Breast epithelium (tissue), 4 donors: ENCODE data around the gene PRKAR1B. TPM values are rescaled to one million over a fixed set of nuclear protein-coding genes. Genes with fewer than 3 reads are reported as not detected.

Experiments
- DNase-seq, 2 donors: peaks; one replicate each; pipeline ENCODE4 v3.0.0-alpha.2; 2019; ENCODE audit warnings: low spot score in 2 of 2
- H3K27ac ChIP-seq, 2 donors: fragments of 200-600 bp; sonication (generic) in 1 of 2; one replicate each; pipeline ENCODE4 v1.5.1; 2016 to 2019; ENCODE audit warnings: mild to moderate bottlenecking in 1 of 2
- H3K27me3 ChIP-seq, 2 donors: fragments of 200-600 bp; sonication (generic) in 1 of 2; one replicate each; pipeline versions ENCODE4 v1.5.1 to v1.6.0; 2017 to 2019; ENCODE audit warnings: control low read depth in 1 of 2, mild to moderate bottlenecking in 1 of 2
- H3K36me3 ChIP-seq: fragments of 200-600 bp; one replicate; pipeline ENCODE4 v1.5.1; 2019
- H3K4me1 ChIP-seq, 2 donors: fragments of 200-600 bp; sonication (generic); one replicate each; pipeline ENCODE4 v1.5.1; 2016 to 2019; ENCODE audit warnings: control low read depth in 1 of 2
- H3K4me3 ChIP-seq, 3 donors: fragments of 200-600 bp; sonication (generic); 1 replicate in 2 of 3; 2 replicates in 1 of 3; pipeline ENCODE4 v1.5.1; 2016 to 2019; ENCODE audit warnings: mild to moderate bottlenecking in 3 of 3, moderate library complexity in 2 of 3
- H3K9me3 ChIP-seq, 2 donors: fragments of 200-600 bp; sonication (generic) in 1 of 2; one replicate each; pipeline ENCODE4 v1.5.1; 2016 to 2019; ENCODE audit warnings: control low read depth in 1 of 2
- POLR2A ChIP-seq: fragments of 450-650 bp; IDR thresholded peaks from one replicate; pipeline ENCODE4 v1.6.1; 2016; ENCODE audit warnings: antibody characterized with exemption, mild to moderate bottlenecking, moderate library complexity
- POLR2AphosphoS5 ChIP-seq, 3 donors: sonication (generic); formaldehyde crosslinking; IDR thresholded peaks; one replicate each; pipeline ENCODE4 v1.6.1; 2017; ENCODE audit warnings: antibody characterized with exemption in 3 of 3
- intact Hi-C: fragments of 100-400 bp; cut with DNase I; formaldehyde crosslinking; loops from one replicate; pipeline ENCODE4 v1.15.1; 2023; ENCODE audit warnings: low total_unique reads
- total RNA-seq, 3 donors: library from RNA; depleted of rRNA; stranded (reverse); fragments of >200 nt; gene quantifications; one replicate each; pipeline ENCODE4 v1.1.0, GENCODE V29; 2016
- TF ChIP-seq, protein P1 (sequence below), 3 donors: fragments of 450-650 bp; IDR thresholded peaks; one replicate each; pipeline ENCODE4 v1.5.1; 2016 to 2017; ENCODE audit warnings: antibody characterized with exemption in 3 of 3, mild to moderate bottlenecking in 3 of 3, moderate library complexity in 3 of 3

PRKAR1B gene
- total RNA-seq, 3 donors from 2014 or later = 3.7 to 10.5 (median 7.9) TPM

DNA sequence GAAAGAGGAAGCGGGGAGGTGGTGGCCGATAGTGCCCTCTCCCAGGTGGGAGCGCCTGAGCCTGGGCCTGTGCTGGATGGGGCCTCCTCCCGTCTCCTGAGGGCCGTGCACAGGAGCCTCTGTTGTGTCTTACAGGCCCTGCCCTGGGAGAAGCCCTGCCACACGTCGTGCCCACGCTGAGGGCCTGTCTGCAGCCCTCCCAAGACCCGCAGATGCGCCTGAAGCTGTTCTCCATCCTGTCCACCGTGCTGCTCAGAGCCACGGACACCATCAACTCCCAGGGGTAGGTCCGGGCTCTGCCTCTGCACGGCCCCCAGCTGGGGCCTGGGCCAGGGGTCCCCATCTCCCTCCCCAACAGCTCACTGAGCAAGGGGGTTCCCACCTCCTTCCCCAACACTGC lies 43.3 kb upstream of the PRKAR1B start:
- Histone ChIP-seq H3K4me3 (no peak overlapping the region), H3K36me3 (no peaks in the 10 kb centered on the region), H3K27ac (peak overlapping the region in 1 of 2 donors; percentile 80), H3K27me3 (no peaks in the 10 kb centered on the region), H3K4me1 (no peaks in the 10 kb centered on the region), H3K9me3 (no peaks in the 10 kb centered on the region)
- no peak for TF ChIP-seq POLR2AphosphoS5 (IDR thresholded peaks at IDR 0.05)
- TF ChIP-seq, protein P1, sequence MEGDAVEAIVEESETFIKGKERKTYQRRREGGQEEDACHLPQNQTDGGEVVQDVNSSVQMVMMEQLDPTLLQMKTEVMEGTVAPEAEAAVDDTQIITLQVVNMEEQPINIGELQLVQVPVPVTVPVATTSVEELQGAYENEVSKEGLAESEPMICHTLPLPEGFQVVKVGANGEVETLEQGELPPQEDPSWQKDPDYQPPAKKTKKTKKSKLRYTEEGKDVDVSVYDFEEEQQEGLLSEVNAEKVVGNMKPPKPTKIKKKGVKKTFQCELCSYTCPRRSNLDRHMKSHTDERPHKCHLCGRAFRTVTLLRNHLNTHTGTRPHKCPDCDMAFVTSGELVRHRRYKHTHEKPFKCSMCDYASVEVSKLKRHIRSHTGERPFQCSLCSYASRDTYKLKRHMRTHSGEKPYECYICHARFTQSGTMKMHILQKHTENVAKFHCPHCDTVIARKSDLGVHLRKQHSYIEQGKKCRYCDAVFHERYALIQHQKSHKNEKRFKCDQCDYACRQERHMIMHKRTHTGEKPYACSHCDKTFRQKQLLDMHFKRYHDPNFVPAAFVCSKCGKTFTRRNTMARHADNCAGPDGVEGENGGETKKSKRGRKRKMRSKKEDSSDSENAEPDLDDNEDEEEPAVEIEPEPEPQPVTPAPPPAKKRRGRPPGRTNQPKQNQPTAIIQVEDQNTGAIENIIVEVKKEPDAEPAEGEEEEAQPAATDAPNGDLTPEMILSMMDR (IDR thresholded peaks at IDR 0.05) = no peak
- TF ChIP-seq POLR2A = no peak
- no peak for DNase-seq
- intact Hi-C loops = loop anchor here (10.0 kb wide), 1 partner anchor 446 kb away; no protein-coding TSS in a partner anchor

DNA sequence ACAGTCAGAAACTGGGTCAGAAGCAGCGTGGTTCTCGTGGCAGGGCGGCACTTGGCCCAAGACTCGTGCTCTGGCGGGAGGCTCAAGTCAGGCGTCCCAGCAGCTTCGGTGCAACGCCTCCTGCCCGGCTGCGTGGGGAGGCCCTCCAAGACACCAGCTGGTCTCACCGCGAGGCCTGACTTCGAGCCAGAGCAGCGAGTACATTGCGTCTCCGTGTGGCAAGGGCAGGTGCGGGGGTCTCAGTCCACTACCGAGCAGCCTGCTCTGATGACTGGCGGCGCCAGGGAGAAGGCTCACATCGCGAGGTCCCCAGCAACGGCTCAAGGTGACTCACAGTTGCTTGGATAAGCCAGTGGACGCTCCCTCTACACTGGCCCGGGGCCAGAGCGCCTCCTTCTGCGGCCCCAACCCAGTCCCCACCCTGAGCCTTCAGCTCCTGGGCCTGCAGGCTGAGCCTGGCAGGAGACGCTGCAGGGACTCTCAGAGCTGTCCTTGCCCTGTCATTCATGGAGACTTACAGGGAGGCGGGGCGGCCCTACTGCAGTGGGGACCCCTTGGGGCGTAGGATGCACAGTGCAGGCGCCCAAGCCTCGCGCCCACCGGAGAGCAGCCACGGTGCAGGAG lies 41.9 kb upstream of the PRKAR1B start:
- Histone ChIP-seq H3K36me3 (peaks cover under 1% of the 10 kb centered on the region), H3K27me3 (no peaks in the 10 kb centered on the region), H3K4me3 (peak overlapping the region; percentile 10 to 64 (median 45)), H3K27ac (peak overlapping the region in 1 of 2 donors; percentile 75), H3K4me1 (no peaks in the 10 kb centered on the region), H3K9me3 (no peaks in the 10 kb centered on the region)
- intact Hi-C loops = no loop called here
- DNase-seq = no peak
- TF ChIP-seq POLR2AphosphoS5 (IDR thresholded peaks at IDR 0.05) = no peak
- TF ChIP-seq, protein P1 (IDR thresholded peaks at IDR 0.05) = no peak

DNA sequence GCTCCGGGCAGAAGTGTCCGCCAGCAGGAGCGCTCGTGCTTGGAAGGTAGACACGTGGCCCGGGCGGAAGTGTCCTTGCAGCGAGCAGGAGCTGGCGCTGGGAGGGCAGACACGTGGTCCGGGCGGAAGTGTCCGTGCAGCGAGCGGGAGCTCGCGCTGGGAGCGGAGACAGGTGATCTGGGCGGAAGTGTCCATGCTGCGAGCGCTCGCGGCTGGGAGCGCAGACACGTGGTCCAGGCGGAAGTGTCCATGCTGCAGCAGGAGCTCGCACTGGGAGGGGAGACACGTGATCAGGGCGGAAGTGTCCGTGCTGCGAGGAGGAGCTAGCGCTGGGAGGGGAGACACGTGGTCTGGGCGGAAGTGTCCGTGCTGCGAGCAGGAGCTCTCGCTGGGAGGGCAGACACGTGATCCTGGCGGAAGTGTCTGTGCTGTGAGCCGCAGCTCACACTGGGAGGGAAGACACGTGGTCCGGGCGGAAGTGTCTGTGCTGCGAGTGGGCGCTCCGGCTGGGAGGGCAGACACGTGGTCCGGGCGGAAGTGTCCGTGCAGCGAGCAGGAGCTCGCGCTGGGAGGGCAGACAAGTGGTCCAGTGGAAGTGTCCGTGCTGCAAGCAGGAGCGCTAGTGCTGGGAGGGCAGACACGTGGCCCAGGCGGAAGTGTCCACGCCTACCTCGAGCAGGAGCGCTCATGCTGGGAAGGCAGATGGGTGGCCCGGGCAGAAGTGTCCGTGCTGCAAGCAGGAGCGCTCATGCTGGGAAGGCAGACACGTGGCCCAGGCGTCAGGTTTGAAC lies 41.1 kb upstream of the PRKAR1B start:
- peak overlapping the region in 1 of 2 donors; percentile 75 for H3K27ac ChIP-seq
- H3K4me1 ChIP-seq = no peaks in the 10 kb centered on the region
- DNase-seq = peak; percentile 77 to 84
- TF ChIP-seq POLR2AphosphoS5 (IDR thresholded peaks at IDR 0.05) (no peak), POLR2A (no peak)
- TF ChIP-seq, protein P1 (IDR thresholded peaks at IDR 0.05) = no peak
- no peaks in the 10 kb centered on the region for H3K9me3 ChIP-seq
- intact Hi-C loops = no loop called here
- H3K4me3 ChIP-seq = peak overlapping the region; percentile 7 to 64 (median 45)
- H3K27me3 ChIP-seq = no peaks in the 10 kb centered on the region
- H3K36me3 ChIP-seq = peaks cover 9% of the 10 kb centered on the region

DNA sequence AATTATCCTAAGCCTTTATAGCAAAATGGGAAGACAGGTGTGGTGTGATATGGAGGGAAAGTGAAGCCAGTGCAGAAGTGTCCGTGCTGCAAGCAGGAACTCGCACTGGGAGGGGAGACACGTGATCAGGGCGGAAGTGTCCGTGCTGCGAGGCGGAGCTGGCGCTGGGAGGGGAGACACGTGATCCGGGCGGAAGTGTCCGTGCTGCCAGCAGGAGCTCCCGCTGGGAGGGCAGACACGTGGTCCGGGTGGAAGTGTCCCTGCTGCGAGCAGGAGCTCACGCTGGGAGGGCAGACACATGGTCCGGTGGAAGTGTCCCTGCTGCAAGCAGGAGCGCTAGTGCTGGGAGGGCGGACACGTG lies 40.5 kb upstream of the PRKAR1B start:
- TF ChIP-seq POLR2AphosphoS5 (IDR thresholded peaks at IDR 0.05) (no peak), POLR2A (no peak)
- TF ChIP-seq, protein P1 (IDR thresholded peaks at IDR 0.05) = no peak
- Histone ChIP-seq H3K4me3 (peak overlapping the region; percentile 7 to 64 (median 45)), H3K27ac (peak overlapping the region in 1 of 2 donors; percentile 75), H3K4me1 (no peaks in the 10 kb centered on the region), H3K36me3 (peaks cover 10% of the 10 kb centered on the region), H3K9me3 (no peaks in the 10 kb centered on the region), H3K27me3 (no peaks in the 10 kb centered on the region)
- intact Hi-C loops = no loop called here
- peak in 1 of 2 donors; percentile 62 for DNase-seq

DNA sequence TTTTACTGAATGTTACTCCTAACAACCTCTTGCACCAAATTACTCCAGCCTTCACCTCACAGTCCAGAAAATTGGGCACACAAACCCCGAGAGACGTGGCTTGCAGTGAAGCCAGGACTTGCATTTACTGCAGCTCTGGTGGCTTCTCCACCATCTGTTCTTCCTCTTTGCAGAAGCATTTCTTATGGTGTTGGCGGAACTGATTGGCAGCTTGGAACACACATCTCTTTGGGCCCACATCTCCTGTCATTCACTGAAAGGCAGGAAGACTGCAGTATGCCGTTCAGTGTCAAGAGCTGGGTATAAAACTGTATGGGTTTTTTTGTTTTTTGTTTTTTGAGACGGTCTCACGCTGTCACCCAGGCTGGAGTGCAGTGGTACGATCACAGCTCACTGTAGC lies 38.3 kb upstream of the PRKAR1B start:
- TF ChIP-seq POLR2A = no peak
- TF ChIP-seq POLR2AphosphoS5 (IDR thresholded peaks at IDR 0.05) = no peak
- TF ChIP-seq, protein P1 (IDR thresholded peaks at IDR 0.05) = no peak
- no peak overlapping the region for H3K4me3 ChIP-seq
- peaks cover 10% of the 10 kb centered on the region for H3K36me3 ChIP-seq
- intact Hi-C loops = no loop called here
- H3K9me3 ChIP-seq = no peaks in the 10 kb centered on the region
- no peaks in the 10 kb centered on the region for H3K27me3 ChIP-seq
- no peak for DNase-seq
- H3K27ac ChIP-seq = no peak overlapping the region
- H3K4me1 ChIP-seq = no peaks in the 10 kb centered on the region
